SJSA1 (cell line): ENCODE measurements around the gene GCSH. TPM values are rescaled to one million over a fixed set of nuclear protein-coding genes. Genes with fewer than 3 reads are reported as not detected.

Experiments used
- DNase-seq, 2 experiments: peaks; one replicate each; pipeline ENCODE4 v3.0.0-alpha.2; 2015 to 2020; ENCODE audit warnings: low spot score in 2 of 2, low read depth in 1 of 2
- H3K27ac ChIP-seq: fragments of 250-450 bp; sonication (Bioruptor Pico); 2 replicates; pipeline ENCODE4 v1.5.1; 2020; ENCODE audit warnings: mild to moderate bottlenecking, moderate library complexity
- H3K27me3 ChIP-seq: fragments of 250-450 bp; sonication (Bioruptor Pico); replicated peaks from 2 replicates; pipeline ENCODE4 v1.5.1; 2020; ENCODE audit warnings: mild to moderate bottlenecking, moderate library complexity
- H3K36me3 ChIP-seq: fragments of 250-450 bp; sonication (Bioruptor Pico); 2 replicates; pipeline ENCODE4 v1.5.1; 2020; ENCODE audit warnings: mild to moderate bottlenecking
- H3K4me1 ChIP-seq: fragments of 250-450 bp; sonication (Bioruptor Pico); replicated peaks from 2 replicates; pipeline ENCODE4 v1.6.1; 2021; ENCODE audit warnings: mild to moderate bottlenecking
- H3K4me3 ChIP-seq: fragments of 250-450 bp; sonication (Bioruptor Pico); 2 replicates; pipeline ENCODE4 v1.5.1; 2020; ENCODE audit warnings: mild to moderate bottlenecking
- H3K9me3 ChIP-seq: fragments of 250-450 bp; sonication (Bioruptor Pico); replicated peaks from 2 replicates; pipeline ENCODE4 v1.5.1; 2020; ENCODE audit warnings: mild to moderate bottlenecking
- total RNA-seq: library from RNA; depleted of rRNA; stranded (reverse); fragments of >200 nt; shearing (Covaris generic); gene quantifications from 2 replicates; pipeline ENCODE4 v1.2.3, GENCODE V29; 2014; rRNA removed

GCSH gene
- total RNA-seq, 1 experiment from 2014 or later, result 43.9 TPM

GRCh38 chr16:81060576-81061306, 35.5 kb downstream of the GCSH start:
- H3K36me3 ChIP-seq, result no peaks in the 10 kb centered on the region
- H3K4me3 ChIP-seq, result no peak overlapping the region
- H3K9me3 ChIP-seq, result no peaks in the 10 kb centered on the region
- no peaks in the 10 kb centered on the region for H3K4me1 ChIP-seq
- H3K27ac ChIP-seq, result no peak overlapping the region
- DNase-seq, result no peak
- no peaks in the 10 kb centered on the region for H3K27me3 ChIP-seq

GRCh38 chr16:81053761-81054160, 42.4 kb downstream of the GCSH start:
- peaks cover 2% of the 10 kb centered on the region; the same call in 1 of the 2 replicates for H3K9me3 ChIP-seq
- H3K27ac ChIP-seq, result no peak overlapping the region
- no peaks in the 10 kb centered on the region for H3K4me1 ChIP-seq
- no peaks in the 10 kb centered on the region for H3K36me3 ChIP-seq
- H3K27me3 ChIP-seq, result no peaks in the 10 kb centered on the region
- no peak overlapping the region for H3K4me3 ChIP-seq
- DNase-seq, result no peak

GRCh38 chr16:81042821-81043220, 53.4 kb downstream of the GCSH start:
- Histone ChIP-seq H3K27me3 (no peaks in the 10 kb centered on the region), H3K9me3 (no peaks in the 10 kb centered on the region), H3K4me1 (no peaks in the 10 kb centered on the region), H3K36me3 (peaks cover 51% of the 10 kb centered on the region), H3K27ac (no peak overlapping the region), H3K4me3 (no peak overlapping the region)
- no peak for DNase-seq

DNA sequence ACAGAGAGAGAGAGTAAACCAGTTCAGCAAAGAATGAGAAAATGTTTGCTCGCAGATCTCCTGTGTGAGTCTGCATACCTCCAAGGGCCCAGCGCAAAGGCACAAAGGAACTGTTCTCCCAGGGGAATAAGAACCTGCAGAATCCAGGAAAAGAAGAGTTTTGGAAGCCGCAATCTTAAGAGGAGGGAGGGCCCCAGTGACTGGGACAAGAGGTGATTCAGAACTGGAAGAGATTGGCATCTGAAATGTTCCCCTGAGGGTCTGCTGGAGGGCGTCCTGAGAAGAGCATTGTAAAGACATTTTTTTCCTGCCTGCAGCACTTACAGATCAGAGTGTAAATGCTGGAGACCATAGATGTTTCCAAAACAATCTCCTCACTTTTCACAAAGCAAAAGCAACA, 54.5 kb downstream of the GCSH start:
- no peak for DNase-seq

DNA sequence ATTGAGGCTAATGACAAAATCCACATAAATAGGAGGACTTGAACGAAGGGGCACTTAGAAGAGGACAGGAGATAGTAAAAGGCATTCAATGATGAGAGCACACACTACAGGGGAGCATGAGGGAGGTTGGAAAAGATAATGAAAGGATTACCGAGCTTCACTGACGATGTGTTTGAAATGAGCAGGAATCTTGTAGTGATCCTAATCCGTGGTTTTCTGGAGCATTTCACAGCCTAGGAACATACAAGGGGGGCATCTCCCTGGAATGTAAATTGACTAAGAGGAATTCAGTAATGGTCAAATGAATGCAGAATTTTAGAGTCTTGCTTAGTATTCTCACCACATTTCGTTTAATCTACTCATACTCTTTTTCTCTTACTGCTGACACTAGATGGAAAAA, 55.4 kb downstream of the GCSH start:
- no peak for DNase-seq

More for the DNA sequence above, 54.5 kb downstream of the GCSH start:
- Histone ChIP-seq H3K4me1 (0 out of 2 replicates have a peak, but pooled peaks cover 4% of the 10 kb centered on the region), H3K4me3 (no peak overlapping the region), H3K27me3 (no peaks in the 10 kb centered on the region), H3K27ac (no peak overlapping the region), H3K9me3 (no peaks in the 10 kb centered on the region), H3K36me3 (peaks cover 54% of the 10 kb centered on the region)

DNA sequence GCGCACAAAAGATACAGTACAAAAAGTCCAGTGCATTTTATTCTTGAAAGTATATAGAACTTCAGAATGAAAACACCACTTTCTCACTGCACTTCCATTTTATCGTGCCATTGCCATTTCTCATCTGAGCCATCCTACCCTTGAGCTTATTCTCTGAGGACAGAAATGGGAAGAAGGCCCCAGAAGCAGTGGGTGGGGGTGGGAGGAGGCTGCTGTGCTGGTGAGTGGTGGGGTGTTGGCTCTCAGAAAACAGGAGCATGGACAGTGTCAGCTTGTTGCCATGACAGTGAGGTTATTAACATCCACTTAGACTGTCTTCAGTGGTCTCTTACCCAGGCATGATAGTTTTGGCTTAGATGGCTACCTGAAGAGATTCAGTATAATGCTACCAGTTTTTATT, 56.1 kb downstream of the GCSH start:
- no peaks in the 10 kb centered on the region for H3K27me3 ChIP-seq
- no peaks in the 10 kb centered on the region; the same call in 1 of the 2 replicates for H3K9me3 ChIP-seq
- H3K36me3 ChIP-seq, result peaks cover 46% of the 10 kb centered on the region
- H3K27ac ChIP-seq, result no peak overlapping the region
- H3K4me1 ChIP-seq, result 0 out of 2 replicates have a peak, but pooled peaks cover 10% of the 10 kb centered on the region
- DNase-seq, result no peak
- no peak overlapping the region for H3K4me3 ChIP-seq

More for the DNA sequence above, 55.4 kb downstream of the GCSH start:
- H3K4me1 ChIP-seq, result 0 out of 2 replicates have a peak, but pooled peaks cover 10% of the 10 kb centered on the region
- H3K36me3 ChIP-seq, result peaks cover 51% of the 10 kb centered on the region
- no peak overlapping the region for H3K4me3 ChIP-seq
- H3K27ac ChIP-seq, result no peak overlapping the region
- no peaks in the 10 kb centered on the region for H3K9me3 ChIP-seq
- no peaks in the 10 kb centered on the region for H3K27me3 ChIP-seq

DNA sequence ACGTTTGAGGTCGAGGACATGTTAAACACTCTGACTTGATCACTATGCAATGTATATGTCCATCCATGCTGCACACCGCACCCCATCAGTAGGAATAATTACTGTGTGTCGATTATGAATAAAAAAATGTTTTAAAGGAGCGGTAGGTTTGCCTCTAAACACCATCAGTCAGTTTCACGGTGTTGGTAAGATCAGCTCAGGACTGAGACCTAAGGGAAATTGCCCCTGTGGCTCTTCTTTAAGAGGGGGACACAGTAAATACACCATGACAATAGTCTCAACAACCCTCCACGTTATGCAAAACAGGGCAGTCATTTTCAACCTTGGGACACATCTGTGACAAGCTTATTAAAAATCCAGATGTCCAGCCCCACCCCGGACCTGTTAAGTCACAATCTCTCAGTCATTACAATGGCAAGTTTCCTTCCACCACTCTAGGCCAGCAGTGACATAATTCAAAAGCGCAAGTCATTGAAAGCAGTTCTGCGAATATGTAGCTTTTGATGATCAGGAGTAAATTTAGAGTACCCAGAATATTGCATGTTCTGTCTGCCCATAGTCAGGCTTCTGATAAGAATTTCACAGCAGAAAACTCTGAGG, 59.3 kb downstream of the GCSH start:
- Histone ChIP-seq H3K27me3 (no peaks in the 10 kb centered on the region), H3K4me1 (0 out of 2 replicates have a peak, but pooled peaks cover 10% of the 10 kb centered on the region), H3K4me3 (peak overlapping the region; percentile 97), H3K27ac (no peak overlapping the region), H3K9me3 (no peaks in the 10 kb centered on the region; the same call in 1 of the 2 replicates), H3K36me3 (peaks cover 26% of the 10 kb centered on the region)
- no peak for DNase-seq

GRCh38 chr16:81035975-81036750, 60.0 kb downstream of the GCSH start:
- DNase-seq, result peak in 1 of 2 experiments; percentile 44
- Histone ChIP-seq H3K4me3 (peak overlapping the region; percentile 97), H3K9me3 (no peaks in the 10 kb centered on the region; the same call in 1 of the 2 replicates), H3K4me1 (0 out of 2 replicates have a peak, but pooled peaks cover 10% of the 10 kb centered on the region), H3K27ac (no peak overlapping the region), H3K27me3 (no peaks in the 10 kb centered on the region), H3K36me3 (peaks cover 20% of the 10 kb centered on the region)

- 0 out of 2 replicates have a peak, but pooled peaks cover 10% of the 10 kb centered on the region for H3K4me1 ChIP-seq
- peaks cover 17% of the 10 kb centered on the region for H3K36me3 ChIP-seq
- H3K27ac ChIP-seq, result no peak within 1 kb of the TSS
Observed at GRCh38 chr16:81035398-81035974, 60.7 kb downstream of the GCSH start, which contains the start of gene ATMIN. Gene ATMIN, plus strand, starts transcription at chr16:81035842. Its CDS starts 29 bp downstream, at chr16:81035871.

More at GRCh38 chr16:81035398-81035974, 60.7 kb downstream of the GCSH start, which contains the start of gene ATMIN:
- DNase-seq, result peak; percentile 68 to 78
- peak within 1 kb of the TSS; percentile 97 for H3K4me3 ChIP-seq
- H3K9me3 ChIP-seq, result no peaks in the 10 kb centered on the region; the same call in 1 of the 2 replicates
- no peaks in the 10 kb centered on the region for H3K27me3 ChIP-seq

Other genes starting within 250 kb of the GCSH start
- gene CMC2, start 89.5 kb downstream of the GCSH start, total RNA-seq, result 205 and 305 TPM in 2 replicates
- gene CENPN, start 89.2 kb downstream of the GCSH start, total RNA-seq, result 82.5 and 109 TPM in 2 replicates
- gene ATMIN, start 60.6 kb downstream of the GCSH start, total RNA-seq, result 24.6 and 45.4 TPM in 2 replicates
- 0.18 TPM in 1 of 2 replicates, not detected in the other for gene C16orf46, start 19.2 kb downstream of the GCSH start, total RNA-seq
- not detected in 2 replicates for gene BCO1, start 142.3 kb upstream of the GCSH start, total RNA-seq
- gene GAN, start 218.6 kb upstream of the GCSH start, total RNA-seq, result 7.5 and 8.6 TPM in 2 replicates